Effector memory CD4-positive, alpha-beta T cell (primary cell): Measurements from ENCODE around the gene LSP1.
A peak's percentile ranks its signal among the peaks of the same experiment; 100 is the strongest.

ENCODE experiments used
- DNase-seq, 3 donors: peaks; one replicate each; pipeline ENCODE4 v3.0.0-alpha.2; 2020
- H3K27ac ChIP-seq: 2 replicates; pipeline ENCODE4 v1.7.0; 2013; ENCODE audit warnings: mild to moderate bottlenecking, low read length, moderate library complexity; ENCODE audit not compliant: insufficient read depth, poor library complexity, severe bottlenecking
- H3K27me3 ChIP-seq: replicated peaks from 2 replicates; pipeline ENCODE4 v1.7.0; 2013; ENCODE audit warnings: mild to moderate bottlenecking, low read length; ENCODE audit not compliant: insufficient read depth, control insufficient read depth, poor library complexity, severe bottlenecking
- H3K36me3 ChIP-seq: 2 replicates; pipeline ENCODE4 v1.7.0; 2013; ENCODE audit warnings: mild to moderate bottlenecking, low read length, moderate library complexity; ENCODE audit not compliant: control insufficient read depth, insufficient read depth
- H3K4me1 ChIP-seq: 2 replicates; pipeline ENCODE4 v1.7.0; 2013; ENCODE audit warnings: low read length, mild to moderate bottlenecking; ENCODE audit not compliant: control insufficient read depth, insufficient read depth, poor library complexity, severe bottlenecking
- H3K4me3 ChIP-seq: 2 replicates; pipeline ENCODE4 v1.7.0; 2013; ENCODE audit warnings: low read length, low read depth, mild to moderate bottlenecking; ENCODE audit not compliant: insufficient read depth, poor library complexity, severe bottlenecking
- H3K9me3 ChIP-seq: 2 replicates; pipeline ENCODE4 v1.7.0; 2013; ENCODE audit warnings: mild to moderate bottlenecking, low read length, moderate library complexity; ENCODE audit not compliant: control insufficient read depth

Gene LSP1

DNA sequence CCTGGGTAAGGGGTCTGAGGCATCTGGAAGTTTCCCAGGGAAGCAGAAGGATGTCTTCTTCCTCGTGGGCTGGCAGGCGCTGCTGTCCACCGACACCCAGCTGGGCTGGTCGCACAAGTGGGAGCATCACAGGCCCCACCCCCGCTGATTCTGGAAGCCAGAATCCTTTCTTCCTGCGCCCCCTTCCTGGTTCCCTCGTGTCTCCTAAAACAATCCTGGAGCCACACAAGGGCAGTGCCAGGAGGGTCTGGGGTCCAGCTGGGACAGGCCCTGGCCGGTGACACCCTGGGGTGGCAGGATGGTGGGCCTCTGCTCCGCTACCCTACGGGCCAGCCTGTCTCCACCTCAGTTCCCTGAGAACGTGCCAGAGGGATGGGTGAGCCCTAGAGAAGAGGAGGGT, 4.2 kb downstream of the LSP1 start:
- DNase-seq = no peak
- peaks cover 9% of the 10 kb centered on the region for H3K36me3 ChIP-seq
- peak overlapping the region; percentile 15 for H3K27ac ChIP-seq
- no peaks in the 10 kb centered on the region for H3K27me3 ChIP-seq
- H3K4me3 ChIP-seq = no peak overlapping the region
- H3K9me3 ChIP-seq = no peaks in the 10 kb centered on the region
- H3K4me1 ChIP-seq = peaks cover 48% of the 10 kb centered on the region

DNA sequence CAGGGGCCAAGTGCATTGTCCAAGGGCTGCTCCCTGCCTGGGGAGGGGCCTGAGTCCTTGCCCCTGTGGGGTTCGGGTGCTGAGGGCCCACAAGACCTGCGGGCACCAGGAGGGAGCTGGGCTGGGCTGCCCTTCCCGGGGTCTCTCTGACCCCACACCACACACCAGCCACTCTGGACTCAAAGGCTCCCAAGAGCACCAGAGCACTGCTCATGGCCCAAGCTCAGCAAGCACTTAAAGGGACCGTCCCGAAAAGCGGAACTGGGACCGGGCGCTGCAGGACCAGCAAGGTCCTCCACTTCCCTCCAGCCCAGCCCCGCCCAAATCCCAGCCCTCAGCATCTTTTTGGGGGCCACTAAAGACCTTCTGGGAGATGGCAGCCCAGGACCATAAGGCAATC, 5.3 kb downstream of the LSP1 start:
- Histone ChIP-seq H3K36me3 (peaks cover 12% of the 10 kb centered on the region), H3K4me3 (no peak overlapping the region), H3K27ac (no peak overlapping the region), H3K27me3 (no peaks in the 10 kb centered on the region), H3K9me3 (no peaks in the 10 kb centered on the region), H3K4me1 (peaks cover 48% of the 10 kb centered on the region)
- no peak for DNase-seq

DNA sequence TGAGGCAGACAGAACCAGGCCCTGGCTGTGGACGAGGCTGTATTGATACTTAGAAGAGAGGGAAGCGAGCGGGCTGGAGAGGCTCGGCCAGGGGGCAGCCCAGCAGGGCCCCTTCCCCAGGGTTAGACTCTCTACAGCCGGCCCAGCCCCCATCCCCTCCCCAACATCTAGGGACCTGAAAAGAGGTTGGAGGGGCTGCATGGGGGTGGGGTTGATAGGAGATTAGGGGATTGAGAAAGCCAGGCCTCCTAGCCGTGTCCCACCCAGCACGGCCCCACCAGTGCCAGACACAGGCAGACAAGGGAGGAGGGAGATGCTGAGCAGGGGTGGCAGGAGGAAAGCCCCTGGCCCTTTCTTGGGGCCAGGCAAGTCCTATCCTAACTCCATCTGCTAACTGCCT, 5.7 kb downstream of the LSP1 start:
- H3K27me3 ChIP-seq = no peaks in the 10 kb centered on the region
- no peak overlapping the region for H3K27ac ChIP-seq
- no peak for DNase-seq
- no peaks in the 10 kb centered on the region for H3K9me3 ChIP-seq
- H3K36me3 ChIP-seq = peaks cover 12% of the 10 kb centered on the region
- H3K4me3 ChIP-seq = no peak overlapping the region
- peaks cover 53% of the 10 kb centered on the region for H3K4me1 ChIP-seq

DNA sequence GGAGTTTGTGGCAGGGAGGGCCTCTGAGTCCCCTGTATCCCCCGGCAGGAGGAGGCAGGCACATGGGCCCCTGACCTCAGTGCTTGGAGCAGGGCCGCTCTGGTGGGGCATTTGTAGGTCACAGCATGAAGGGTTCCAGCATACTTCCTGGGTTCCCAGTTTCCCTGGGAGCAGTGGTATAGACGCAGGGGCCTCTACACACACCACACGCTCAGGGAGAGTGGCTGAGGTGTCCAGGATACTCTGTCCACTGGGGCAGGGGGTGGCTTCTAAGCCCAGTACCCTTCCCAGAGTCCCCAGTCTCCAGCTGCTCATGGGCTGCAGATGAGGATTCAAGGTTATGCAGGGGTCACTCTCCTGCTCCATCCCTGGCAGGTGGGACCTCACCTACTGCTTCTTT, 6.1 kb downstream of the LSP1 start:
- Histone ChIP-seq H3K9me3 (no peaks in the 10 kb centered on the region), H3K4me1 (peaks cover 53% of the 10 kb centered on the region), H3K27me3 (no peaks in the 10 kb centered on the region), H3K36me3 (peaks cover 12% of the 10 kb centered on the region), H3K4me3 (no peak overlapping the region), H3K27ac (no peak overlapping the region)
- DNase-seq = no peak

DNA sequence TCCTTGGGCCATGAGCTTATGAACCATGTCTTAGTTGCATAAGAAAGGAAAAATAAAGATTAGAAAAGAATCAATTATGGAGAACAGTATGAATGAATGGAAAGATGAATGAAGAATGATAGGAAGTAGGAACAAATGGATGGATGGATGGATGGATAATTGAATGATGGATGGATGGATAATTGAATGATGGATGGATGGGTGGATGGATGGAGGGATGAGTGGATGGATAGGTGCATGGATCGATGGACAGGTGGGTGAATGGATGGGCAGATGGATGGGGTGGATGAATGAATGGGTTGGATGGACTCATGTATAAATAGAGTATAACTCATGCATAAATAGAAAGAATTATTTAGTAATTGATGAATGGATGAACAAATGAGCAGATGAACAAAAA, 7.2 kb downstream of the LSP1 start:
- no peak for DNase-seq
- no peaks in the 10 kb centered on the region for H3K9me3 ChIP-seq
- H3K36me3 ChIP-seq = peaks cover 12% of the 10 kb centered on the region
- H3K27ac ChIP-seq = no peak overlapping the region
- H3K4me3 ChIP-seq = no peak overlapping the region
- peaks cover 51% of the 10 kb centered on the region for H3K4me1 ChIP-seq
- no peaks in the 10 kb centered on the region for H3K27me3 ChIP-seq

DNA sequence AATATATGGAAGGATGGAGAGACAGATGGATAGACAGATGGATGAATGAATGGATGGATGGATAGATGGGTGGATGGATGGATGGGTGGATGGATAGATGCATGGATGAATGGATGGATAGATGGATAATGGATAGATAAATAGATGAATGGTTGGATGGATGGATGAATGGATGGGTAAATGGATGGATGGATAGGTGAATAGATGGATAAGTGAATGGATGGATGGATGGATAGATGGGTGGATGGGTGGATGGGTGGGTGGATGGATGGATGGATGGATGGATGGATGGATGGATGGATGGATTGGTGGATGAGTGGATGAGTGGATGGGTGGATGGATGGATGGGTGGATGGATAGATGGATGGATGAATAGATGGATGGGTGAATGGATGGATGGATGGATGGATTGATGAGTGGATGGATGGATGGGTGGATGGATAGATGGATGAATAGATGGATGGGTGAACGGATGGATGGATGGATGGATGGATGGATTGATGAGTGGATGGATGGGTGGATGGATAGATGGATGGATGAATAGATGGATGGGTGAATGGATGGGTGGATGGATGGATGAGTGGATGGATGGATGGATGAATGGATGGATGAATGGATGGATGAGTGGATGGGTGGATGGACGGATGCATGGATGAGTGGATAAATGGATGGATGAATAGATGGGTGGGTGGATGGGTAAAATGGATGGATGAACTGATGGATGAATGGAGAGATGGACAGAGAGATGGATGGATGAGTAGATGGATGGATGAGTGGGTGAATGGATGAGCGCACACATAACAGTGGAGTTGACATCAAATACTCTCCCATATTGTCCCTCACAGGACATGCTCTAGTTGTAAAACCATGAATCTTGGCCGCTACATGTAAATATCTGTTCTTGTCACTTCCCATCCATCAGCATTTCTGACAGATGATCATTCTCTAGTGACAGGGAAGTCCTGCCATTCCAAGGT, 8.8 kb downstream of the LSP1 start:
- H3K4me3 ChIP-seq = no peak overlapping the region
- DNase-seq = no peak
- H3K36me3 ChIP-seq = peaks cover 13% of the 10 kb centered on the region
- no peak overlapping the region for H3K27ac ChIP-seq
- H3K4me1 ChIP-seq = peaks cover 45% of the 10 kb centered on the region
- no peaks in the 10 kb centered on the region for H3K27me3 ChIP-seq
- no peaks in the 10 kb centered on the region for H3K9me3 ChIP-seq

DNA sequence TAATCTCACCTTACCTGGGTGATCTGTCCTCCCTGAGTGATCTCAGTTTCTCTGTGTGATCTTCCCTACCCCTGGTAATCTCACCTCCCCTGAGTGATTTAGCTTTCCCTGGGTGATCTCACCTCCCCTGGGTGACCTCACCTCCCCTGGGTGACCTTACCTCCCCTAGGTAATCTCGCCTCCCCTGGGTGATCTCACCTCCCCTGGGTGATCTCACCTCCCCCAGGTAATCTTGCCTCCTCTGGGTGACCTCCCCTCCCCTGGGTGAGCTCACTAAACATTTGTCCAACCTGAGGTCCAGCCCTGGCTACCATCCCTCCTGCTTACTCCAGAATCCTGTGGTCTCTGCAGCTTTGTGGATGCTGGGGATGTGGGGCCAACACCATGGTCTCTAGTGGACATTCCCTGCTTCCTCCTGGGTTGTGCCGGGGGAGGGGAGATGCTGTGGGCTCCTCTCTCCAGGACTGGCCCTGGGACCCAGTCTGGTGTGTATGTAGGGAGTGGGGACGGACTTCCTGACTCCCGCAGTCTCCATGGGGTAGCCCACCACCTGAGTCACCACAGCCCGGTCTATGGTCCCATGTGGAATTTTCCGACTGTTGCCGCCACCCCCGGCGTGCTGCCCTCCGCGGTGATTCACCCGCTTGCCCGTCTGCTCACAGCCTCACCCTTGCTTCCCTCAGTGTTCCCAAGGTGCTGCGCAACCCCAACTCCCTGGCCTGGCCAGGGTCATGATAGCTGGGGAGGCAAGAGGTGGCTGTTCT, 9.9 kb downstream of the LSP1 start:
- no peak overlapping the region for H3K4me3 ChIP-seq
- H3K4me1 ChIP-seq = peaks cover 45% of the 10 kb centered on the region
- H3K27me3 ChIP-seq = no peaks in the 10 kb centered on the region
- H3K36me3 ChIP-seq = peaks cover 20% of the 10 kb centered on the region
- H3K9me3 ChIP-seq = no peaks in the 10 kb centered on the region
- H3K27ac ChIP-seq = peak overlapping the region; percentile 46
- no peak for DNase-seq

DNA sequence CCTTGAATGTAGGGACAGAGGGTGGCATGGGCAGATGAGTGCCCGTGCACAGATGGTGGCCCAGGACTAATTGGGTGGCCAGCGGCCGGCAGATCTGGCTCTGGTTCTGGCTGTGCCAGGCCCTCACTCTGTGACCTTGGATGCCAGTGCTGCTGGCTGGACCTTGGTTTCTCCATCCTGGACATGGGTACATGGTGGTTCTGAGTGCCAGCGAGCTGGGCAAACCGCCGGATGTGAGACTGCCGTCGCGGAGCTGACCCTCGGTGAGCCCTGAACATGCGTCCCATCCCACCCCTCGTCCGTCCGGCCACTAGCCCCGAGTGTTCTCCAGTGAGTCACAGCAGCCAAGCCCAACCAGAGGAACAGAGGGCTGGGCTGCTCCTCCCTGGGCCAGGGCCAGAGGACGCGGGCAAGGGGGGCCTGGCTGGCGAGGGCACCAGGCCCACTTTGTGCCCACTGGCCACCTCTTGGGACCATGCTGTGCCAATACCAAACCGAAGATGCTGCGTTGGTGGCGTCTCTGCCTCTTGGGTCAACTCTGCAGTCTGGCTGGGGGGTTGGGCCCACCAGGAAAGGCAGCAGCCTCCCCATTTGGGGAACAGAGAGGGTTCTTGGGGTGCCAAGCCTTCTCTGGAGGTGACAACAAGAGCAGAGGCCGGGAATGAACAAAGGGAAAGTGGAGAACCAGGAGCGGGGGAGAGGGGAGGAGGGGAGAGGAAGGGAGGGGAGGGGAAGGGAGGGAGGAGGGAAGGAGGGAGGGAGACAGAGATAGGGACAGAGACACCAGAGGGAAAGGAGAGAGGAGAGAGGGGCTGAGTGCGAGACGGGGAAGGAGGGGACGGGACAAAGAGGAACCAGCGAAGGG, 10.7 kb downstream of the LSP1 start:
- Histone ChIP-seq H3K27me3 (no peaks in the 10 kb centered on the region), H3K4me3 (no peak overlapping the region), H3K4me1 (peaks cover 47% of the 10 kb centered on the region), H3K9me3 (no peaks in the 10 kb centered on the region), H3K27ac (peak overlapping the region; percentile 46), H3K36me3 (peaks cover 20% of the 10 kb centered on the region)
- no peak for DNase-seq

DNA sequence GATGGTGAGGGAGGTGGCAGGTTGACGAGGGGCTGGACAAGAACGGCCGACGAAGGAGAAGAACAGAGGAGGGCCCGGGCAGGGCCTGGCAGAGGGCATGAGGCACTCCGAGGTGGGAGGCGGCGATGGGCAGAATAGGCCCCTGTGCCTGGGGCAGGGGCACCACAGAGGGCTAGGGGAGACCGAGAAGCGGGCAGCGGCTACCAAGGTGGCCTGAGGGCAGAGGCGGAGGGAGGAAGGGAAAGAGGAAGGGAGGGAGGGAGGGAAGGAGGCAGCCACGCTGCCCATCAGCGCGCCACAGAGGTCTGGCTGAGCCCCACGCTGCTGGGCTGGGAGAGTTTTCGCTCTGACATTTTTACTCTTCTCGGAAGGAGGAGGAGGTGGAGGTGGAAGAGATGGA, 11.3 kb downstream of the LSP1 start:
- DNase-seq = no peak
- Histone ChIP-seq H3K4me3 (no peak overlapping the region), H3K27me3 (no peaks in the 10 kb centered on the region), H3K9me3 (no peaks in the 10 kb centered on the region), H3K27ac (peak overlapping the region; percentile 14), H3K36me3 (peaks cover 20% of the 10 kb centered on the region), H3K4me1 (peaks cover 51% of the 10 kb centered on the region)
